Mesenchymal stem cell (in vitro differentiated cells and primary cell): Measurements from ENCODE around the gene HSH2D.

Source experiments
- DNase-seq: peaks from one replicate; pipeline ENCODE4 v3.0.0-alpha.2; 2013
- H2AFZ ChIP-seq: one replicate; pipeline ENCODE4 v1.6.1; 2013; ENCODE audit warnings: low read depth, mild to moderate bottlenecking, control low read depth, inconsistent platforms, low read length, moderate library complexity
- H2AK5ac ChIP-seq: 2 replicates; pipeline ENCODE4 v1.6.1; 2013; ENCODE audit warnings: low read length, moderate library complexity, mild to moderate bottlenecking, inconsistent platforms; ENCODE audit not compliant: severe bottlenecking
- H2BK120ac ChIP-seq: one replicate; pipeline ENCODE4 v1.6.1; 2013; ENCODE audit warnings: low read depth, mild to moderate bottlenecking, inconsistent platforms, low read length, moderate library complexity
- H2BK12ac ChIP-seq, 2 experiments: one replicate each; pipeline ENCODE4 v1.6.1; 2013; ENCODE audit warnings: inconsistent platforms in 2 of 2, low read length in 2 of 2, mild to moderate bottlenecking in 2 of 2, moderate library complexity in 2 of 2, control low read depth in 1 of 2
- H2BK15ac ChIP-seq: one replicate; pipeline ENCODE4 v1.6.1; 2013; ENCODE audit warnings: mild to moderate bottlenecking, low read depth, inconsistent platforms; ENCODE audit not compliant: poor library complexity, severe bottlenecking
- H2BK5ac ChIP-seq: 2 replicates; pipeline ENCODE4 v1.6.1; 2013; ENCODE audit warnings: low read depth, mild to moderate bottlenecking, low read length, control low read depth, inconsistent platforms; ENCODE audit not compliant: poor library complexity, severe bottlenecking
- H3K14ac ChIP-seq, 2 experiments: one replicate each; pipeline ENCODE4 v1.6.1; 2013; ENCODE audit warnings: inconsistent platforms in 2 of 2, low read length in 2 of 2, control low read depth in 1 of 2, mild to moderate bottlenecking in 1 of 2, moderate library complexity in 1 of 2
- H3K18ac ChIP-seq, 2 experiments: one replicate each; pipeline ENCODE4 v1.6.1; 2013; ENCODE audit warnings: inconsistent platforms in 2 of 2, low read length in 2 of 2, control low read depth in 1 of 2, low read depth in 1 of 2, mild to moderate bottlenecking in 1 of 2
- H3K23ac ChIP-seq, 2 experiments: one replicate each; pipeline ENCODE4 v1.6.1; 2013; ENCODE audit warnings: inconsistent platforms in 2 of 2, low read length in 2 of 2, mild to moderate bottlenecking in 2 of 2, moderate library complexity in 2 of 2, control low read depth in 1 of 2
- H3K27ac ChIP-seq: 2 replicates; pipeline ENCODE4 v1.5.1; 2013; ENCODE audit warnings: mild to moderate bottlenecking, moderate library complexity, low read length, control low read depth, inconsistent platforms; ENCODE audit not compliant: poor library complexity, severe bottlenecking
- H3K27me3 ChIP-seq, 2 experiments: 2 replicates each; pipeline versions ENCODE4 v1.6.1 to v1.7.0; 2013; ENCODE audit warnings: low read length in 2 of 2, mild to moderate bottlenecking in 2 of 2, moderate library complexity in 2 of 2, control low read depth in 1 of 2, inconsistent platforms in 1 of 2; ENCODE audit not compliant: control insufficient read depth in 1 of 2, insufficient read depth in 1 of 2
- H3K36me3 ChIP-seq, 2 experiments: 2 replicates each; pipeline versions ENCODE4 v1.6.1 to v1.7.0; 2013; ENCODE audit warnings: low read length in 2 of 2, control low read depth in 1 of 2, inconsistent platforms in 1 of 2, low read depth in 1 of 2, mild to moderate bottlenecking in 1 of 2; ENCODE audit not compliant: insufficient read depth in 2 of 2, control insufficient read depth in 1 of 2
- H3K4ac ChIP-seq, 2 experiments: one replicate each; pipeline ENCODE4 v1.6.1; 2013; ENCODE audit warnings: inconsistent platforms in 2 of 2, low read length in 2 of 2, mild to moderate bottlenecking in 2 of 2, moderate library complexity in 2 of 2, control low read depth in 1 of 2, low read depth in 1 of 2
- H3K4me1 ChIP-seq: 2 replicates; pipeline ENCODE4 v1.6.1; 2013; ENCODE audit warnings: low read depth, low read length, control low read depth; ENCODE audit not compliant: control insufficient read depth, insufficient read depth
- H3K4me2 ChIP-seq: 2 replicates; pipeline ENCODE4 v1.6.1; 2013; ENCODE audit warnings: low read length, mild to moderate bottlenecking, inconsistent platforms; ENCODE audit not compliant: poor library complexity, severe bottlenecking
- H3K4me3 ChIP-seq, 2 experiments: 2 replicates each; pipeline versions ENCODE4 v1.5.1 to v1.7.0; 2013; ENCODE audit warnings: low read length in 2 of 2, mild to moderate bottlenecking in 2 of 2, control low read depth in 1 of 2, low read depth in 1 of 2; ENCODE audit not compliant: insufficient read depth in 1 of 2
- H3K79me1 ChIP-seq: replicated peaks from 2 replicates; pipeline ENCODE4 v1.6.1; 2013; ENCODE audit warnings: mild to moderate bottlenecking, control low read depth, low read length, inconsistent platforms; ENCODE audit not compliant: poor library complexity, severe bottlenecking
- H3K9ac ChIP-seq: 2 replicates; pipeline ENCODE4 v1.7.0; 2013; ENCODE audit warnings: mild to moderate bottlenecking, low read length, moderate library complexity
- H3K9me3 ChIP-seq: 2 replicates; pipeline ENCODE4 v1.7.0; 2013; ENCODE audit warnings: mild to moderate bottlenecking, low read length; ENCODE audit not compliant: control insufficient read depth
- H4K8ac ChIP-seq: one replicate; pipeline ENCODE4 v1.6.1; 2013; ENCODE audit warnings: inconsistent platforms, mild to moderate bottlenecking, low read length, moderate library complexity
- H4K91ac ChIP-seq: one replicate; pipeline ENCODE4 v1.6.1; 2013; ENCODE audit warnings: mild to moderate bottlenecking, low read length, inconsistent platforms
- WGBS: methylation state at CpG from one replicate; pipeline ENCODE4 v1.1.7; 2013; ENCODE audit warnings: mixed read lengths; 5-methylcytosine and 5-hydroxymethylcytosine counted together

HSH2D gene

GRCh38 chr19:16191216-16191908 lies 47.9 kb downstream of the HSH2D start:
- H3K36me3 ChIP-seq = peaks cover 63% of the 10 kb centered on the region in 2 experiments
- H2BK15ac ChIP-seq = no peak overlapping the region
- H4K91ac ChIP-seq = no peak overlapping the region
- H3K18ac ChIP-seq = no peak overlapping the region
- no peak overlapping the region for H3K4me3 ChIP-seq
- no peak overlapping the region for H2BK5ac ChIP-seq
- H2AFZ ChIP-seq = no peak overlapping the region
- no peak overlapping the region for H3K23ac ChIP-seq
- peaks cover 6% of the 10 kb centered on the region for H3K4me1 ChIP-seq
- H3K9ac ChIP-seq = no peak overlapping the region
- H3K27me3 ChIP-seq = no peaks in the 10 kb centered on the region
- H3K27ac ChIP-seq = no peak overlapping the region
- H3K4me2 ChIP-seq = no peak overlapping the region
- no peak overlapping the region for H2BK120ac ChIP-seq
- H2AK5ac ChIP-seq = no peak overlapping the region
- H3K4ac ChIP-seq = no peak overlapping the region
- H2BK12ac ChIP-seq = no peak overlapping the region
- H3K14ac ChIP-seq = no peak overlapping the region
- H3K9me3 ChIP-seq = no peaks in the 10 kb centered on the region
- H3K79me1 ChIP-seq = peaks cover 39% of the 10 kb centered on the region
- DNase-seq = no peak
- H4K8ac ChIP-seq = no peak overlapping the region
- 92% methylated on average over 16 of the region's 16 CpGs for WGBS

- Histone ChIP-seq H3K18ac (no peak overlapping the region), H2AK5ac (no peak overlapping the region), H3K9ac (no peak overlapping the region), H2BK5ac (no peak overlapping the region), H2BK15ac (no peak overlapping the region), H3K9me3 (no peaks in the 10 kb centered on the region), H3K27ac (no peak overlapping the region), H2AFZ (no peak overlapping the region), H3K27me3 (no peaks in the 10 kb centered on the region), H3K14ac (no peak overlapping the region), H3K36me3 (peaks cover 50 to 52% of the 10 kb centered on the region in 2 experiments), H3K23ac (no peak overlapping the region), H3K4me1 (peaks cover 4% of the 10 kb centered on the region), H4K8ac (peak overlapping the region; percentile 74), H4K91ac (no peak overlapping the region), H3K4ac (no peak overlapping the region), H3K4me2 (no peak overlapping the region), H2BK12ac (no peak overlapping the region), H3K79me1 (peaks cover 27% of the 10 kb centered on the region), H2BK120ac (no peak overlapping the region), H3K4me3 (no peak overlapping the region)
- no peak for DNase-seq
- 81% methylated on average over 10 of the region's 10 CpGs for WGBS
Observed at GRCh38 chr19:16193466-16193865, 50.0 kb downstream of the HSH2D start.

GRCh38 chr19:16197188-16197621 lies 53.7 kb downstream of the HSH2D start:
- peak; percentile 58 for DNase-seq
- H3K9me3 ChIP-seq = no peaks in the 10 kb centered on the region
- no peaks in the 10 kb centered on the region for H3K27me3 ChIP-seq
- peaks cover 29 to 41% of the 10 kb centered on the region in 2 experiments for H3K36me3 ChIP-seq
- H3K18ac ChIP-seq = peak overlapping the region in 1 of 2 experiments; percentile 61
- no peak overlapping the region for H3K14ac ChIP-seq
- no peak overlapping the region for H3K23ac ChIP-seq
- peak overlapping the region; percentile 55 to 68 for H3K4ac ChIP-seq
- peaks cover 6% of the 10 kb centered on the region for H3K79me1 ChIP-seq
- H2BK5ac ChIP-seq = no peak overlapping the region
- no peak overlapping the region for H2AFZ ChIP-seq
- H3K4me1 ChIP-seq = peaks cover 23% of the 10 kb centered on the region
- H2BK15ac ChIP-seq = no peak overlapping the region
- H2BK12ac ChIP-seq = peak overlapping the region in 1 of 2 experiments; percentile 11
- H3K4me3 ChIP-seq = peak overlapping the region; percentile 49 to 99
- H3K27ac ChIP-seq = peak overlapping the region; percentile 72
- H4K91ac ChIP-seq = no peak overlapping the region
- peak overlapping the region; percentile 78 for H3K4me2 ChIP-seq
- H2AK5ac ChIP-seq = no peak overlapping the region
- 29% methylated on average over 2 of the region's 2 CpGs for WGBS
- H2BK120ac ChIP-seq = no peak overlapping the region
- peak overlapping the region; percentile 87 for H4K8ac ChIP-seq
- H3K9ac ChIP-seq = peak overlapping the region; percentile 97

GRCh38 chr19:16197622-16198369 lies 54.3 kb downstream of the HSH2D start, which contains the start of gene AP1M1:
TSS of gene AP1M1 (plus strand) at chr19:16197911. CDS start at chr19:16198027, 116 bp downstream.
- no peak within 1 kb of the TSS for H2BK15ac ChIP-seq
- H2BK12ac ChIP-seq = peak within 1 kb of the TSS; percentile 11 to 15
- peak within 1 kb of the TSS; percentile 78 for H3K4me2 ChIP-seq
- H3K4ac ChIP-seq = peak within 1 kb of the TSS; percentile 79 to 99
- H2AFZ ChIP-seq = peak within 1 kb of the TSS; percentile 87
- H3K4me3 ChIP-seq = peak within 1 kb of the TSS; percentile 99 to 100
- no peaks in the 10 kb centered on the region for H3K27me3 ChIP-seq
- H3K27ac ChIP-seq = peak within 1 kb of the TSS; percentile 72
- H3K4me1 ChIP-seq = peaks cover 23% of the 10 kb centered on the region
- peak; percentile 96 for DNase-seq
- peak within 1 kb of the TSS in 1 of 2 experiments; percentile 100 for H3K14ac ChIP-seq
- H3K9ac ChIP-seq = peak within 1 kb of the TSS; percentile 97
- peak within 1 kb of the TSS; percentile 98 to 99 for H3K18ac ChIP-seq
- H3K79me1 ChIP-seq = peaks cover 9% of the 10 kb centered on the region
- H3K36me3 ChIP-seq = peaks cover 32 to 39% of the 10 kb centered on the region in 2 experiments
- H4K8ac ChIP-seq = peak within 1 kb of the TSS; percentile 100
- WGBS = under 1% methylated on average over 65 of the region's 65 CpGs
- H2BK120ac ChIP-seq = peak within 1 kb of the TSS; percentile 92
- H3K9me3 ChIP-seq = no peaks in the 10 kb centered on the region
- peak within 1 kb of the TSS; percentile 9 for H2BK5ac ChIP-seq
- H2AK5ac ChIP-seq = peak within 1 kb of the TSS; percentile 58
- peak within 1 kb of the TSS in 1 of 2 experiments; percentile 75 for H3K23ac ChIP-seq
- peak within 1 kb of the TSS; percentile 99 for H4K91ac ChIP-seq
